Fibroblast of lung (primary cell): ENCODE data around the gene SEMA3E. TPM values are rescaled to one million over a fixed set of nuclear protein-coding genes. Genes with fewer than 3 reads are reported as not detected.

Source experiments
- DNase-seq, 2 donors: peaks; one replicate each; pipeline versions ENCODE4 v3.0.0 to v3.0.0-alpha.2; 2010; ENCODE audit warnings: low read depth in 2 of 2
- H2AFZ ChIP-seq: 2 replicates; pipeline ENCODE4 v1.5.1; 2012; ENCODE audit warnings: low read length, control low read depth, inconsistent platforms
- H3K27ac ChIP-seq: 2 replicates; pipeline ENCODE4 v1.5.1; 2011; ENCODE audit warnings: low read length, control low read depth; ENCODE audit not compliant: insufficient read depth
- H3K27me3 ChIP-seq: 2 replicates; pipeline ENCODE4 v1.5.1; 2011; ENCODE audit warnings: mild to moderate bottlenecking, low read length; ENCODE audit not compliant: control insufficient read depth, insufficient read depth
- H3K36me3 ChIP-seq: 2 replicates; pipeline ENCODE4 v1.5.1; 2011; ENCODE audit warnings: low read length; ENCODE audit not compliant: control insufficient read depth, insufficient read depth
- H3K4me1 ChIP-seq: 2 replicates; pipeline ENCODE4 v1.5.1; 2011; ENCODE audit warnings: low read length; ENCODE audit not compliant: control insufficient read depth, insufficient read depth; ENCODE audit errors: extremely low read depth
- H3K4me2 ChIP-seq: 2 replicates; pipeline ENCODE4 v1.5.1; 2011; ENCODE audit warnings: low read length, control low read depth; ENCODE audit not compliant: insufficient read depth; ENCODE audit errors: extremely low read depth
- H3K4me3 ChIP-seq, 4 experiments: fragments of 200-600 bp in 1 of 4; sonication (generic) in 1 of 4; replicated peaks in 1 of 4; 2 replicates each; pipeline ENCODE4 v1.5.1; 2011 to 2016; ENCODE audit warnings: low read length in 4 of 4, low read depth in 3 of 4, mild to moderate bottlenecking in 3 of 4, control low read depth in 2 of 4, inconsistent platforms in 1 of 4, mixed read lengths in 1 of 4; ENCODE audit not compliant: insufficient read depth in 1 of 4; ENCODE audit errors: control extremely low read depth in 1 of 4
- H3K79me2 ChIP-seq: 2 replicates; pipeline ENCODE4 v1.5.1; 2012; ENCODE audit warnings: mild to moderate bottlenecking, low read length, inconsistent platforms; ENCODE audit not compliant: control insufficient read depth, insufficient read depth
- H3K9ac ChIP-seq: 2 replicates; pipeline ENCODE4 v1.5.1; 2011; ENCODE audit warnings: mild to moderate bottlenecking, low read length, control low read depth; ENCODE audit not compliant: insufficient read depth
- H3K9me3 ChIP-seq: 2 replicates; pipeline ENCODE4 v1.5.1; 2012; ENCODE audit warnings: low read depth, low read length; ENCODE audit not compliant: control insufficient read depth, insufficient read depth
- H4K20me1 ChIP-seq: 2 replicates; pipeline ENCODE4 v1.5.1; 2011; ENCODE audit warnings: low read length; ENCODE audit not compliant: control insufficient read depth, insufficient read depth; ENCODE audit errors: extremely low read depth
- CTCF ChIP-seq, 2 donors: IDR thresholded peaks in 1 of 2; conservative IDR thresholded peaks in 1 of 2; 1 replicate in 1 of 2; 2 replicates in 1 of 2; pipeline ENCODE4 v1.5.1; 2011 to 2012; ENCODE audit warnings: low read length in 2 of 2, control low read depth in 1 of 2, inconsistent platforms in 1 of 2, low read depth in 1 of 2, mild to moderate bottlenecking in 1 of 2
- EZH2 ChIP-seq: IDR thresholded peaks from 2 replicates; pipeline ENCODE4 v1.5.1; 2012; ENCODE audit warnings: low read length, control low read depth, mild to moderate bottlenecking; ENCODE audit errors: missing control alignments
- polyA plus RNA-seq, 2 donors: library from polyadenylated mRNA; depleted of rRNA in 1 of 2; stranded (reverse) in 1 of 2; unstranded in 1 of 2; fragments of >200 nt; gene quantifications; 2 replicates each; pipeline ENCODE4 v1.2.1, GENCODE V29; 2011 to 2012; ENCODE audit warnings: missing spikeins in 1 of 2
- total RNA-seq: library from RNA; depleted of rRNA; stranded (reverse); fragments of >200 nt; gene quantifications from 2 replicates; pipeline ENCODE4 v1.2.1, GENCODE V29; 2014

SEMA3E gene
- total and polyA plus RNA-seq, 2 donors (not counting 1 experiment from before 2014, with no cell fraction given), result 1.1 to 2.0 TPM

GRCh38 chr7:83447681-83448080 is 201.3 kb downstream of the SEMA3E start:
- no peak for DNase-seq
- no peaks in the 10 kb centered on the region for H3K36me3 ChIP-seq
- H3K27ac ChIP-seq, result no peak overlapping the region
- no peaks in the 10 kb centered on the region for H4K20me1 ChIP-seq
- no peak overlapping the region for H3K4me2 ChIP-seq
- peak overlapping the region; percentile 31 for H2AFZ ChIP-seq
- H3K79me2 ChIP-seq, result no peaks in the 10 kb centered on the region
- H3K27me3 ChIP-seq, result no peaks in the 10 kb centered on the region
- TF ChIP-seq CTCF (conservative IDR thresholded peaks at IDR 0.05 in 1 of 2, IDR thresholded peaks at IDR 0.05 in 1 of 2; ENCODE audit: low read depth in 1 of 2, low read length in 2 of 2) (no peak), EZH2 (no peak)
- no peaks in the 10 kb centered on the region for H3K4me1 ChIP-seq
- H3K9me3 ChIP-seq, result no peaks in the 10 kb centered on the region
- no peak overlapping the region for H3K4me3 ChIP-seq
- no peak overlapping the region for H3K9ac ChIP-seq

GRCh38 chr7:83446102-83446669 is 202.8 kb downstream of the SEMA3E start:
- Histone ChIP-seq H3K36me3 (no peaks in the 10 kb centered on the region), H3K4me1 (no peaks in the 10 kb centered on the region), H3K27ac (no peak overlapping the region), H4K20me1 (no peaks in the 10 kb centered on the region), H3K79me2 (no peaks in the 10 kb centered on the region), H3K27me3 (no peaks in the 10 kb centered on the region), H2AFZ (no peak overlapping the region), H3K9ac (no peak overlapping the region), H3K4me3 (no peak overlapping the region), H3K9me3 (no peaks in the 10 kb centered on the region), H3K4me2 (no peak overlapping the region)
- TF ChIP-seq EZH2 (no peak), CTCF (conservative IDR thresholded peaks at IDR 0.05 in 1 of 2, IDR thresholded peaks at IDR 0.05 in 1 of 2; ENCODE audit: low read depth in 1 of 2, low read length in 2 of 2) (no peak)
- DNase-seq, result no peak

DNA sequence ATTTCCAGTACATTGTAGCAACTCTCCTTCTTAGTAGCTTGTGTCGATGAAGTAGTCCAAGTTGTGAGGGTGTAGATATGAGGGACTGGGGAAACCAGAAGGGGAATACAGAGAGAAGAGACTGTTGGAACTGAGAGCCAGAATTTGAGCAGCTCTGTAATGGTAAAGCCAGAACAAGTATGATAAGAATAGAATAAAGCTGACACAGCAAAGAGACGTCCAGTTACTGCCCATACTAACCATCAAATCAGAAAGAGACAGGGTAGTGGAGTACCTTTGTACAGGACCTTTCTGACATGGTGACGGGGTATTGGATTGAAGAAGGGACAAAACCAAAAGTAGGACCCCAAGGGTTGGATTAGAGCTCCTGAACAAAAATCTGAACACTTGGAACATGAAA is 206.0 kb downstream of the SEMA3E start:
- no peak overlapping the region for H3K27ac ChIP-seq
- no peaks in the 10 kb centered on the region for H4K20me1 ChIP-seq
- no peaks in the 10 kb centered on the region for H3K27me3 ChIP-seq
- no peak overlapping the region for H3K4me2 ChIP-seq
- no peaks in the 10 kb centered on the region for H3K9me3 ChIP-seq
- no peaks in the 10 kb centered on the region for H3K4me1 ChIP-seq
- H3K36me3 ChIP-seq, result no peaks in the 10 kb centered on the region
- H2AFZ ChIP-seq, result no peak overlapping the region
- no peak for DNase-seq
- no peak overlapping the region for H3K9ac ChIP-seq
- no peaks in the 10 kb centered on the region for H3K79me2 ChIP-seq
- TF ChIP-seq CTCF (conservative IDR thresholded peaks at IDR 0.05 in 1 of 2, IDR thresholded peaks at IDR 0.05 in 1 of 2; ENCODE audit: low read depth in 1 of 2, low read length in 2 of 2), result no peak
- TF ChIP-seq EZH2, result no peak
- H3K4me3 ChIP-seq, result no peak overlapping the region
